Activated CD4-positive, alpha-beta memory T cell treated with anti-CD3 and anti-CD28 coated beads, Interleukin-2, amount 10 ng/mL, durations not matched to agents 7 days and 5 days (primary cell): ENCODE results near the gene VPS18. TPM values are rescaled to one million over a fixed set of nuclear protein-coding genes. Genes with fewer than 3 reads are reported as not detected.

Experiments
- CTCF ChIA-PET: fragments of 350-600 bp; sonication (Branson Sonifier 250); formaldehyde crosslinking; loops from one replicate; lab custom pipeline; 2021; ENCODE audit warnings: antibody characterized with exemption, inconsistent platforms; lab: Charles Lee
- POLR2A ChIA-PET: fragments of 350-600 bp; sonication (Branson Sonifier 250); formaldehyde crosslinking; loops from one replicate; lab custom pipeline; 2021; ENCODE audit warnings: antibody characterized with exemption; lab: Charles Lee
- DNase-seq: peaks from one replicate; pipeline ENCODE4 v3.0.0-alpha.2; 2020
- H3K27ac Mint-ChIP-seq: one replicate; pipeline ENCODE4 v1.8.0; 2021; ENCODE audit warnings: mild to moderate bottlenecking, mixed read lengths
- H3K27me3 Mint-ChIP-seq: one replicate; pipeline ENCODE4 v1.8.0; 2021; ENCODE audit warnings: mixed read lengths
- H3K36me3 Mint-ChIP-seq: one replicate; pipeline ENCODE4 v1.8.0; 2021; ENCODE audit warnings: low read depth, mixed read lengths
- H3K4me1 Mint-ChIP-seq: one replicate; pipeline ENCODE4 v1.8.0; 2021; ENCODE audit warnings: mixed read lengths
- H3K4me3 Mint-ChIP-seq: one replicate; pipeline ENCODE4 v1.8.0; 2021; ENCODE audit warnings: mild to moderate bottlenecking, mixed read lengths
- H3K9me3 Mint-ChIP-seq: one replicate; pipeline ENCODE4 v1.8.0; 2021; ENCODE audit warnings: mixed read lengths
- total RNA-seq, 2 experiments: library from RNA; stranded (reverse); gene quantifications; one replicate each; pipeline ENCODE4 v1.2.3, GENCODE V29; 2021

The VPS18 gene
- total RNA-seq, 2 experiments from 2014 or later: 16.3 to 17.1 TPM

- H3K27ac Mint-ChIP-seq: no peak overlapping the region
- POLR2A ChIA-PET: interaction anchor here (0.6 to 1.6 kb wide), 5 partner anchors 9 to 423 kb away, joined by 3 to 6 read pairs (median 4); partner anchors contain the start of gene VPS18
- DNase-seq: no peak
Observed at GRCh38 chr15:40872791-40873693, 21.2 kb upstream of the VPS18 start.

GRCh38 chr15:40873694-40874561, 20.3 kb upstream of the VPS18 start, which contains the start of gene RHOV:
Gene RHOV (minus strand): TSS chr15:40874234. CDS start chr15:40874139, 95 bp downstream.
- CTCF ChIA-PET: interaction anchor here (0.5 to 3.1 kb wide), 13 partner anchors 9 to 391 kb away, joined by 3 to 18 read pairs (median 3); partner anchors contain the start of genes DNAJC17, VPS18 and ZFYVE19
- no peak within 1 kb of the TSS for H3K27ac Mint-ChIP-seq

More at GRCh38 chr15:40872791-40873693, 21.2 kb upstream of the VPS18 start:
- Mint-ChIP-seq H3K27me3 (peaks cover 27% of the 10 kb centered on the region), H3K4me3 (peak overlapping the region; percentile 69), H3K9me3 (no peaks in the 10 kb centered on the region), H3K4me1 (peaks cover 16% of the 10 kb centered on the region), H3K36me3 (no peaks in the 10 kb centered on the region)
- CTCF ChIA-PET: interaction anchor here (0.6 to 3.1 kb wide), 10 partner anchors 9 to 311 kb away, joined by 3 to 18 read pairs (median 4); partner anchors contain the start of genes DNAJC17, VPS18 and ZFYVE19

GRCh38 chr15:40875991-40876730, 18.1 kb upstream of the VPS18 start:
- ChIA-PET CTCF (interaction anchor here (1.7 to 7.4 kb wide), 2 partner anchors 16 to 19 kb away, joined by 5 to 41 read pairs; partner anchors contain the start of gene VPS18), POLR2A (interaction anchor here (1.0 to 1.7 kb wide), 2 partner anchors 18 to 355 kb away, joined by 3 to 7 read pairs; partner anchors contain the start of genes CHP1 and VPS18)
- no peaks in the 10 kb centered on the region for H3K36me3 Mint-ChIP-seq
- peaks cover 27% of the 10 kb centered on the region for H3K27me3 Mint-ChIP-seq
- no peak for DNase-seq
- peaks cover 26% of the 10 kb centered on the region for H3K4me1 Mint-ChIP-seq
- no peak overlapping the region for H3K27ac Mint-ChIP-seq
- no peaks in the 10 kb centered on the region for H3K9me3 Mint-ChIP-seq
- no peak overlapping the region for H3K4me3 Mint-ChIP-seq

More at GRCh38 chr15:40873694-40874561, 20.3 kb upstream of the VPS18 start, which contains the start of gene RHOV:
- POLR2A ChIA-PET: interaction anchor here (0.6 to 1.2 kb wide), 4 partner anchors 8 to 422 kb away, joined by 3 to 6 read pairs (median 4); partner anchors contain the start of gene VPS18
- DNase-seq: peak; percentile 44
- Mint-ChIP-seq H3K4me3 (peak within 1 kb of the TSS; percentile 69), H3K9me3 (no peaks in the 10 kb centered on the region), H3K36me3 (no peaks in the 10 kb centered on the region), H3K27me3 (peaks cover 27% of the 10 kb centered on the region), H3K4me1 (peaks cover 20% of the 10 kb centered on the region)

GRCh38 chr15:40877694-40878093, 16.6 kb upstream of the VPS18 start:
- H3K4me3 Mint-ChIP-seq: no peak overlapping the region
- H3K27me3 Mint-ChIP-seq: peaks cover 21% of the 10 kb centered on the region
- CTCF ChIA-PET: interaction anchor here (0.8 to 7.4 kb wide), 3 partner anchors 14 to 134 kb away, joined by 3 to 41 read pairs (median 5); partner anchors contain the start of gene VPS18
- no peak for DNase-seq
- POLR2A ChIA-PET: interaction anchor here (1.0 to 1.7 kb wide), 3 partner anchors 17 to 50 kb away, joined by 3 to 7 read pairs (median 3); partner anchors contain the start of gene VPS18
- no peaks in the 10 kb centered on the region for H3K36me3 Mint-ChIP-seq
- peaks cover 19% of the 10 kb centered on the region for H3K4me1 Mint-ChIP-seq
- H3K27ac Mint-ChIP-seq: no peak overlapping the region
- H3K9me3 Mint-ChIP-seq: no peaks in the 10 kb centered on the region

- Mint-ChIP-seq H3K27ac (no peak overlapping the region), H3K4me1 (peaks cover 13% of the 10 kb centered on the region), H3K27me3 (peaks cover 15% of the 10 kb centered on the region), H3K9me3 (no peaks in the 10 kb centered on the region), H3K36me3 (no peaks in the 10 kb centered on the region), H3K4me3 (no peak overlapping the region)
- ChIA-PET CTCF (interaction anchor here (7.4 kb wide), 1 partner anchor 16 kb away, joined by 41 read pairs; the partner anchor contains the start of gene VPS18), POLR2A (interaction anchor here (1.0 to 1.2 kb wide), 3 partner anchors 28 to 184 kb away, joined by 3 to 4 read pairs (median 3); partner anchors contain the start of gene RAD51)
- no peak for DNase-seq
Observed at GRCh38 chr15:40878785-40879184, 15.5 kb upstream of the VPS18 start.

- Mint-ChIP-seq H3K9me3 (no peaks in the 10 kb centered on the region), H3K36me3 (no peaks in the 10 kb centered on the region), H3K4me3 (no peak overlapping the region), H3K27ac (no peak overlapping the region), H3K27me3 (peaks cover 10% of the 10 kb centered on the region), H3K4me1 (peaks cover 14% of the 10 kb centered on the region)
- DNase-seq: no peak
- ChIA-PET POLR2A (interaction anchor here (1.2 kb wide), 1 partner anchor 185 kb away, joined by 4 read pairs; the partner anchor contains the start of gene RAD51), CTCF (interaction anchor here (7.4 kb wide), 1 partner anchor 15 kb away, joined by 41 read pairs; the partner anchor contains the start of gene VPS18)
Observed at GRCh38 chr15:40879609-40880008, 14.6 kb upstream of the VPS18 start.

- H3K27ac Mint-ChIP-seq: no peak overlapping the region
- peaks cover 6% of the 10 kb centered on the region for H3K27me3 Mint-ChIP-seq
- no peaks in the 10 kb centered on the region for H3K9me3 Mint-ChIP-seq
- H3K4me3 Mint-ChIP-seq: no peak overlapping the region
- peaks cover 21% of the 10 kb centered on the region for H3K4me1 Mint-ChIP-seq
- DNase-seq: no peak
- H3K36me3 Mint-ChIP-seq: no peaks in the 10 kb centered on the region
- POLR2A ChIA-PET: no interaction called here
- CTCF ChIA-PET: interaction anchor here (1.3 to 7.4 kb wide), 4 partner anchors 11 to 26 kb away, joined by 3 to 41 read pairs (median 20); partner anchors contain the start of gene VPS18
Observed at GRCh38 chr15:40881351-40881750, 12.9 kb upstream of the VPS18 start.

- Mint-ChIP-seq H3K27me3 (peaks cover 3% of the 10 kb centered on the region), H3K9me3 (no peaks in the 10 kb centered on the region), H3K36me3 (no peaks in the 10 kb centered on the region), H3K27ac (no peak overlapping the region), H3K4me1 (peaks cover 14% of the 10 kb centered on the region), H3K4me3 (no peak overlapping the region)
- CTCF ChIA-PET: interaction anchor here (3.3 kb wide), 1 partner anchor 28 kb away, joined by 32 read pairs; no protein-coding TSS in a partner anchor
- DNase-seq: no peak
- POLR2A ChIA-PET: no interaction called here
Observed at GRCh38 chr15:40886586-40886985, 7.7 kb upstream of the VPS18 start.

GRCh38 chr15:40889112-40889511, 5.1 kb upstream of the VPS18 start:
- DNase-seq: no peak
- POLR2A ChIA-PET: interaction anchor here (0.7 kb wide), 1 partner anchor 32 kb away, joined by 3 read pairs; no protein-coding TSS in a partner anchor
- Mint-ChIP-seq H3K4me1 (peaks cover 31% of the 10 kb centered on the region), H3K27me3 (peaks cover 7% of the 10 kb centered on the region), H3K9me3 (no peaks in the 10 kb centered on the region), H3K36me3 (no peaks in the 10 kb centered on the region), H3K4me3 (no peak overlapping the region), H3K27ac (no peak overlapping the region)
- CTCF ChIA-PET: interaction anchor here (0.7 to 6.3 kb wide), 3 partner anchors 15 to 299 kb away, joined by 3 to 216 read pairs (median 4); partner anchors contain the start of gene RHOV

- Mint-ChIP-seq H3K36me3 (peaks cover 11% of the 10 kb centered on the region), H3K4me3 (no peak overlapping the region), H3K27me3 (peaks cover 4% of the 10 kb centered on the region), H3K27ac (no peak overlapping the region), H3K9me3 (no peaks in the 10 kb centered on the region), H3K4me1 (peaks cover 35% of the 10 kb centered on the region)
- no peak for DNase-seq
- CTCF ChIA-PET: interaction anchor here (0.9 to 6.3 kb wide), 11 partner anchors 7 to 213 kb away, joined by 3 to 216 read pairs (median 5); partner anchors contain the start of genes RAD51, RHOV and SPINT1
- POLR2A ChIA-PET: interaction anchor here (1.4 to 2.5 kb wide), 2 partner anchors 18 to 33 kb away, joined by 4 to 17 read pairs; partner anchors contain the start of gene RHOV
Observed at GRCh38 chr15:40891138-40891537, 3.1 kb upstream of the VPS18 start.
